K562 (cell line): ENCODE results near the gene MYH3. TPM values are rescaled to one million over a fixed set of nuclear protein-coding genes. Genes with fewer than 3 reads are reported as not detected.

ENCODE experiments used
- ATAC-seq: fragments of 200-7000 bp; cut with Tn5 transposase; 3 replicates; pipeline ENCODE4 v1.9.1; 2020; ENCODE audit warnings: moderate library complexity
- BruUV-seq: library from RNA; stranded (reverse); fragments of 400-500 nt; replicated peaks from 2 replicates; lab custom pipeline; 2021; lab: Mats Ljungman, UMichigan
- CTCF ChIA-PET: fragments of 300-600 bp; formaldehyde crosslinking; extraction: SDS; loops from one replicate; lab custom pipeline; 2021; ENCODE audit warnings: low intra/inter-chr PET ratio; lab: Yijun Ruan, JAX
- POLR2A ChIA-PET: fragments of 300-600, 350-650 bp; sonication (Branson Sonifier 250); formaldehyde crosslinking; extraction: SDS; loops from one replicate; lab custom pipeline; 2021; ENCODE audit warnings: antibody characterized with exemption, inconsistent platforms; lab: Yijun Ruan, JAX
- DNase-seq, 4 experiments: peaks; one replicate each; pipeline versions ENCODE4 v3.0.0 to v3.0.0-alpha.2; 2011 to 2018; ENCODE audit warnings: low spot score in 3 of 4, mixed read lengths in 3 of 4; ENCODE audit errors: extremely low read depth in 1 of 4
- FAIRE-seq: peaks from 2 replicates; lab custom pipeline; 2011; peaks lifted over from hg19 to GRCh38; lab: Jason Lieb, UNC
- H2AFZ ChIP-seq: 2 replicates; pipeline ENCODE4 v1.6.0; 2011; ENCODE audit warnings: low read depth, low read length, control low read depth, inconsistent platforms
- H3K27ac ChIP-seq: fragments of 200-600 bp; 3 replicates; pipeline ENCODE4 v1.8.0; 2011; ENCODE audit warnings: low read depth, mild to moderate bottlenecking, control low read depth, inconsistent platforms, low read length, moderate library complexity, mixed read lengths; ENCODE audit errors: extremely low read depth
- H3K27me3 ChIP-seq, 2 experiments: fragments of 300-600 bp in 1 of 2; 2 replicates in 1 of 2; 3 replicates in 1 of 2; pipeline versions ENCODE4 v1.6.0 to v1.8.0; 2011; ENCODE audit warnings: inconsistent platforms in 2 of 2, low read length in 2 of 2, mild to moderate bottlenecking in 1 of 2, mixed read lengths in 1 of 2, moderate library complexity in 1 of 2; ENCODE audit not compliant: control insufficient read depth in 2 of 2, insufficient read depth in 2 of 2
- H3K36me3 ChIP-seq: fragments of 300-600 bp; 3 replicates; pipeline ENCODE4 v1.8.0; 2011; ENCODE audit warnings: mild to moderate bottlenecking, low read length, inconsistent platforms; ENCODE audit not compliant: control insufficient read depth, insufficient read depth
- H3K4me1 ChIP-seq, 2 experiments: fragments of 200-600 bp in 1 of 2; replicated peaks in 1 of 2; 2 replicates in 1 of 2; 3 replicates in 1 of 2; pipeline versions ENCODE4 v1.5.1 to v1.8.0; 2011; ENCODE audit warnings: inconsistent platforms in 2 of 2, low read length in 2 of 2, mild to moderate bottlenecking in 1 of 2, mixed read lengths in 1 of 2, moderate library complexity in 1 of 2; ENCODE audit not compliant: control insufficient read depth in 2 of 2, insufficient read depth in 2 of 2
- H3K4me2 ChIP-seq: 2 replicates; pipeline ENCODE4 v1.6.1; 2011; ENCODE audit warnings: low read length, control low read depth, inconsistent platforms, mixed read lengths; ENCODE audit not compliant: insufficient read depth
- H3K4me3 ChIP-seq: fragments of 200-600 bp; sonication (generic), shearing (Covaris generic); 2 replicates; pipeline ENCODE4 v1.5.1; 2016; ENCODE audit warnings: control low read depth, inconsistent platforms
- H3K79me2 ChIP-seq: fragments of 200-600 bp; 3 replicates; pipeline ENCODE4 v1.8.0; 2011; ENCODE audit warnings: low read length, inconsistent platforms; ENCODE audit not compliant: control insufficient read depth, insufficient read depth
- H3K9ac ChIP-seq, 2 experiments: 2 replicates each; pipeline versions ENCODE4 v1.6.0 to v1.6.1; 2011; ENCODE audit warnings: low read depth in 2 of 2, low read length in 2 of 2, control low read depth in 1 of 2, inconsistent platforms in 1 of 2, mild to moderate bottlenecking in 1 of 2, mixed read lengths in 1 of 2; ENCODE audit not compliant: insufficient read depth in 1 of 2
- H3K9me1 ChIP-seq: one replicate; pipeline ENCODE4 v1.6.0; 2011; ENCODE audit warnings: inconsistent platforms, mild to moderate bottlenecking, low read length, moderate library complexity; ENCODE audit not compliant: control insufficient read depth, insufficient read depth
- H3K9me3 ChIP-seq: replicated peaks from 2 replicates; pipeline ENCODE4 v1.5.1; 2011; ENCODE audit warnings: low read depth, low read length, inconsistent platforms; ENCODE audit not compliant: control insufficient read depth, insufficient read depth
- H4K20me1 ChIP-seq: replicated peaks from 2 replicates; pipeline ENCODE4 v1.6.1; 2011; ENCODE audit warnings: low read length, inconsistent platforms, mixed read lengths; ENCODE audit not compliant: control insufficient read depth, insufficient read depth
- ATF3 ChIP-seq, 2 experiments: fragments of 450-650 bp in 1 of 2; sonication (generic) in 1 of 2; formaldehyde crosslinking in 1 of 2; IDR thresholded peaks in 1 of 2; conservative IDR thresholded peaks in 1 of 2; 2 replicates each; pipeline versions ENCODE4 v1.6.1 to v1.8.1; 2016 to 2023; ENCODE audit warnings: mild to moderate bottlenecking in 2 of 2, moderate library complexity in 2 of 2, inconsistent platforms in 1 of 2, missing genetic modification reagents in 1 of 2
- ZNF507 ChIP-seq: conservative IDR thresholded peaks from 2 replicates; pipeline ENCODE4 v1.6.1; 2017; ENCODE audit warnings: missing genetic modification characterization, missing compliant biosample characterization
- WGBS: fragments of 100-300 bp; shearing (Covaris generic); methylation state at CpG from one replicate; pipeline ENCODE4 v1.1.6; 2016; ENCODE audit warnings: low coverage, mixed read lengths; ENCODE audit not compliant: insufficient coverage; ENCODE audit errors: missing lambda C conversion rate; 5-methylcytosine and 5-hydroxymethylcytosine counted together
- in situ Hi-C: fragments of 300-500 bp; cut with MboI; formaldehyde crosslinking; loops from 4 replicates; pipeline ENCODE4 v1.15.0; 2018; ENCODE audit warnings: inconsistent platforms, mixed read lengths
- intact Hi-C: fragments of 100-400 bp; cut with micrococcal nuclease; formaldehyde crosslinking; loops from 2 replicates; pipeline ENCODE4 v1.14.2; 2022
- polyA plus RNA-seq, 8 experiments: library from polyadenylated mRNA; depleted of rRNA in 4 of 8; stranded (reverse) in 5 of 8; unstranded in 3 of 8; fragments of >200 nt; fragmentation: Nextera tagmentation in 2 of 8; fragmentation: Illumina TruSeq in 1 of 8; extraction: Ambion mirVana in 2 of 8; extraction: Trizol in 1 of 8; gene quantifications; 2 replicates each; pipeline versions ENCODE4 v1.2.1 to v1.2.3, GENCODE V29; 2011 to 2014; ENCODE audit warnings: inconsistent platforms in 1 of 8, missing spikeins in 1 of 8
- total RNA-seq, 7 experiments: library from RNA; depleted of rRNA in 6 of 7; stranded (reverse); fragments of >200 nt in 6 of 7; fragmentation: Illumina TruSeq in 2 of 7; extraction: Trizol in 2 of 7; gene quantifications; 2 replicates each; pipeline versions ENCODE4 v1.2.1 to v1.2.3, GENCODE V29; 2011 to 2021; ENCODE audit warnings: low replicate concordance in 1 of 7
- TF ChIP-seq, protein P1 (sequence below): sonication (generic); IDR thresholded peaks from 2 replicates; pipeline ENCODE4 v1.6.1; 2016

The MYH3 gene
- total and polyA plus RNA-seq, 9 of the 15 experiments (the other 6 are each of a cell fraction or from before 2014, with no cell fraction given) = 0.24 to 0.75 (median 0.40) TPM; not detected in 1

DNA sequence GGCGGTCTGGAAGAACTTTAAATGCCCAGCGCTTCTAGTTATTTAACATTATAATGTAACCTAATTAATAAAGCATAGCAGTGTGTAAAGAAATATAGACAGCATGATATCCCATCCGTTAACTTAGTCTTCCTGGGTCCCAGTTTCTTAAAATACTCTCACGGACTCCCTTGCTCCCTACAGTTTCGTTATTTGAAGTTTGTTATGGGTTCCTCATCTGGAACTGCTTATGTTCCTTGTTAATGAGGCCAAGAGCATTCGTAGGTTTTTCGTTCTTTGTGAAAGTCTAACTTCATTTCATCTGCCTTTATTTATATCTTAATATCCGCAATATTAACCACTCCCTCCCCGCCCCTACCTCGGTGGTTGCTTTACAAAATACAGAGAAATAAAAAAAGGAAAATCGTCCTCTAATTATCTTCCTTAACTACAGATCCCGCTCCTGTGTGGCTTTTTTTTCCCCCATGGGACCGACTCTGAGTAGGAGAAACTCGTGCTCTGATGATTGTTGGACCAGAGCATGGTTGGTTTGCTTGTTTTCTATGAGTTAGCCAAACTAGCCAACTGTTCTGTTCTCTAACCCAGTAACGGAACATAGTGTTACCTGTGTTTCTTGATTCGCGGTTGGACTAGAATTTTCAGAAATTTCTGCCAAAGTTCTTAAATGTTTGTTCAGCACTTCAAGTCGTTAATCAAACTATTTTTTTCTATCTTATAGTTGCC lies 41.1 kb upstream of the MYH3 start:
- Histone ChIP-seq H3K4me3 (peak overlapping the region; percentile 75), H3K9me3 (no peaks in the 10 kb centered on the region), H3K9ac (peak overlapping the region; percentile 78 to 88), H3K79me2 (peaks cover 59% of the 10 kb centered on the region), H3K27ac (peak overlapping the region; percentile 86), H3K4me1 (peaks cover 0 to 3% of the 10 kb centered on the region in 2 experiments; a peak in 2 of 5 replicates), H3K27me3 (no peaks in the 10 kb centered on the region), H4K20me1 (no peaks in the 10 kb centered on the region), H2AFZ (peak overlapping the region; percentile 91), H3K36me3 (peaks cover 24% of the 10 kb centered on the region), H3K4me2 (peak overlapping the region; percentile 81), H3K9me1 (no peaks in the 10 kb centered on the region)
- 2% methylated on average over 16 of the region's 18 CpGs for WGBS
- ATAC-seq = no peak
- intact Hi-C loops (no loop called here), in situ Hi-C loops (no loop called here)
- peak in 2 of 4 experiments; percentile 12 to 19 for DNase-seq
- ChIA-PET CTCF (no interaction called here), POLR2A (no interaction called here)
- BruUV-seq = TSS peak; percentile 70
- TF ChIP-seq ZNF507 = no peak
- TF ChIP-seq ATF3 (IDR thresholded peaks at IDR 0.05) = no peak
- no peak for TF ChIP-seq ATF3 (CRISPR knock-in tag; conservative IDR thresholded peaks at IDR 0.05)
- TF ChIP-seq, protein P1, sequence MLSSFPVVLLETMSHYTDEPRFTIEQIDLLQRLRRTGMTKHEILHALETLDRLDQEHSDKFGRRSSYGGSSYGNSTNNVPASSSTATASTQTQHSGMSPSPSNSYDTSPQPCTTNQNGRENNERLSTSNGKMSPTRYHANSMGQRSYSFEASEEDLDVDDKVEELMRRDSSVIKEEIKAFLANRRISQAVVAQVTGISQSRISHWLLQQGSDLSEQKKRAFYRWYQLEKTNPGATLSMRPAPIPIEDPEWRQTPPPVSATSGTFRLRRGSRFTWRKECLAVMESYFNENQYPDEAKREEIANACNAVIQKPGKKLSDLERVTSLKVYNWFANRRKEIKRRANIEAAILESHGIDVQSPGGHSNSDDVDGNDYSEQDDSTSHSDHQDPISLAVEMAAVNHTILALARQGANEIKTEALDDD = peak; percentile 44; the same call in 1 of the 2 replicates
- FAIRE-seq = peak; percentile 61
